HG02763 (cell line): Measurements from ENCODE around the gene ZNF562.
"Not testable (repeated sequence)": the region's sequence is repeated elsewhere in the genome, so short reads cannot be mapped to it uniquely, and the experiment has no call there.

ENCODE experiments used
- ATAC-seq: cut with Tn5 transposase; IDR thresholded peaks from one replicate; pipeline ENCODE4 v1.9.1; 2021; ENCODE audit warnings: mild to moderate bottlenecking, moderate library complexity; ENCODE audit not compliant: unreplicated experiment

Gene ZNF562

GRCh38 chr19:9674663-9675357 is at the start of gene ZNF562:
ZNF562 (minus strand) TSS chr19:9675100; CDS start chr19:9660744, 14,356 bp downstream.
- ATAC-seq, result peak; percentile 84

GRCh38 chr19:9724157-9724556 is 49.3 kb upstream of the ZNF562 start:
- no peak for ATAC-seq

- no peak for ATAC-seq
Measured at GRCh38 chr19:9721861-9722260, 47.0 kb upstream of the ZNF562 start.

GRCh38 chr19:9720541-9720940 is 45.6 kb upstream of the ZNF562 start:
- no peak for ATAC-seq

- ATAC-seq, result no peak
Measured at GRCh38 chr19:9711815-9712214, 36.9 kb upstream of the ZNF562 start.

GRCh38 chr19:9709305-9709704 is 34.4 kb upstream of the ZNF562 start:
- no peak for ATAC-seq

GRCh38 chr19:9705836-9706235 is 30.9 kb upstream of the ZNF562 start:
- ATAC-seq, result no peak

- no peak for ATAC-seq
Measured at GRCh38 chr19:9702186-9702585, 27.3 kb upstream of the ZNF562 start.

- no peak for ATAC-seq
Measured at GRCh38 chr19:9700229-9700981, 25.5 kb upstream of the ZNF562 start.

GRCh38 chr19:9690301-9690700 is 15.4 kb upstream of the ZNF562 start:
- ATAC-seq, result not testable (repeated sequence)

GRCh38 chr19:9679996-9680395 is 5.1 kb upstream of the ZNF562 start:
- not testable (repeated sequence) for ATAC-seq

- not testable (repeated sequence) for ATAC-seq
Measured at GRCh38 chr19:9675358-9675901, 530 bp upstream of the ZNF562 start.

- ATAC-seq, result no peak
Measured at GRCh38 chr19:9673912-9674662, 813 bp downstream of the ZNF562 start.

GRCh38 chr19:9672893-9673292 is 2.0 kb downstream of the ZNF562 start:
- no peak for ATAC-seq

- no peak for ATAC-seq
Measured at GRCh38 chr19:9671655-9672054, 3.2 kb downstream of the ZNF562 start.

- ATAC-seq, result no peak
Measured at GRCh38 chr19:9668544-9668943, 6.4 kb downstream of the ZNF562 start.

GRCh38 chr19:9667898-9668297 is 7.0 kb downstream of the ZNF562 start:
- no peak for ATAC-seq

- ATAC-seq, result no peak
Measured at GRCh38 chr19:9658769-9659168, 16.1 kb downstream of the ZNF562 start.

- ATAC-seq, result not testable (repeated sequence)
Measured at GRCh38 chr19:9653066-9653555, 21.8 kb downstream of the ZNF562 start.

- not testable (repeated sequence) for ATAC-seq
Measured at GRCh38 chr19:9651464-9651863, 23.4 kb downstream of the ZNF562 start.

GRCh38 chr19:9650345-9650744 is 24.6 kb downstream of the ZNF562 start:
- no peak for ATAC-seq
